HG03135 (cell line): ENCODE results near the gene FGF14.

ENCODE experiments used
- ATAC-seq: cut with Tn5 transposase; IDR thresholded peaks from one replicate; pipeline ENCODE4 v1.9.1; 2021; ENCODE audit warnings: mild to moderate bottlenecking, moderate library complexity; ENCODE audit not compliant: unreplicated experiment

FGF14 gene

GRCh38 chr13:102002287-102002686, 399.6 kb downstream of the FGF14 start:
- no peak for ATAC-seq

DNA sequence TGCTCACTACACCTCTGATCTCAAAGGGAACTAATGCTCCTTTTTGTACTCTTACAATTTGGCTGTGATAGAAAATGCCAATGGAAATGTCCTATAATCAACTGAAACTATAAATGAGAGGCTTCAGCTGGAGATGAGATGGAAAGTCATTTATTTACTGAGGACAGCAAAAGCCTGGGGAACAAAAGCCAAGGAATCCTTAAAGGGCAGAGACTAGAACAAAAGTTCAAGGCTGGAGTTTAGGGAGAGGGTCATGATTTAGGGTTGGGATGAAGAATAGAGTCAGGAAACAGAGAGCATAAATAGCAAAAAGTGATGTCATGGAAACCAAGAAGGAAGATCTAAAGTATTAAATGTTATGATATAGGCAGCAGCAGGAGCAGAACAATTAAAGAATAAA, 401.1 kb downstream of the FGF14 start:
- ATAC-seq, result no peak

DNA sequence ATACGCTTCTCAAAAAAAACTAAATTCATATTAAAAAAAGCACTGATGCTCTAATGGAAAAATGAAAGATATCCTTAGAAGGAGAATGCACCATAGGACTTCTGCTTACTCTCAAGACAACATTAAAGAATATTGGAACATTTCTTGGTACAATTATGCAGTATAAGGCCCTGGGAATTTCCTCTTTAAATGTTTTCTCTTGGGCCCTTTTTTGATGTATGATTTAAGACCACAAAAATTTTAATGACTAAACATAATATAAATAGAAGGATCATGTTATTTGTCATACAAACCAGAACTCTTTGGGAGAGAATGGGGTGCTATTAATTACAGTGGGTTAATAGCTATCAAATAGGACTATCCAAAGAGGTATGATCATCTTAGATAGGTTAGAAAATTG, 403.7 kb downstream of the FGF14 start:
- ATAC-seq, result no peak

- no peak for ATAC-seq
Measured at GRCh38 chr13:101996954-101997353, 404.9 kb downstream of the FGF14 start.

- ATAC-seq, result no peak
Measured at GRCh38 chr13:101989798-101990350, 412.0 kb downstream of the FGF14 start.

GRCh38 chr13:101988140-101988539, 413.7 kb downstream of the FGF14 start:
- ATAC-seq, result no peak

- no peak for ATAC-seq
Measured at GRCh38 chr13:101986316-101986715, 415.5 kb downstream of the FGF14 start.

DNA sequence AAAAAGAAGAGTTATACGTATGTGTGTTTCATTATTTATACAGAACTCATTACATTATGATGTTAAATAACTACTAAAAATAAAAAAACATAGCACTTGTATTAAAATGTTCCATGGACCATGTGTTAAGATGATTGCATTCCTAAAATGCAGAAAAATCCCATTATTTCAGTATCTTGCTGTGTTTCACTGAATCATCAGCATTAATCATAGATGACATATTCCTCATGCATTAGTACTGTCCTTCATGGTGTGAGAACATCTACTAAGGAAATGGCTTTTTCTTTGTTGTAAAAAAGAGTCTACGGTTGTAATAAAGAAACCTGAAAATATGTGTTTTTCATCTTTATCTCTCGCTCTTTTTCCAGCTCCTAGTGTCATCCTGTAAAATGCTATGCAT, 416.5 kb downstream of the FGF14 start:
- ATAC-seq, result no peak

- no peak for ATAC-seq
Measured at GRCh38 chr13:101982903-101983302, 418.9 kb downstream of the FGF14 start.

GRCh38 chr13:101979825-101980224, 422.0 kb downstream of the FGF14 start:
- ATAC-seq, result no peak

GRCh38 chr13:101978552-101979315, 423.1 kb downstream of the FGF14 start:
- ATAC-seq, result no peak

DNA sequence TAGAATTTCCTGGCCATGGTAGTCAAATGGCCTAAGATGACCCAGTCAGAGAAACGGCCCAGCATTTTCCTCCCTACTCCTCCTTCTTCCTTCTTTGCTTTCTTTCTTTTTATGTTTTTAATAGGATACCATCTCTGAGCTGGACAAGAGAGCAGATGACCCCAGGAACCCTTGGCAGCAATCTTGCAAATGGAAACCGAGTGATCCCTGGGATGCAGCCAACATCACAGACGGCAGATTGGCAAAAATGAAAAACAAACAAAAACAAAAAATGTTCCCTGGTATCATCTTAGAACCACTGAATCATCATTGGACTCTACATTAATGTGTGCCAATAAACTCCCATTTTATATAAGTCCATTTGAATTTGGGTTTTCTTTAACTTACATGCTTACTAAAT, 424.4 kb downstream of the FGF14 start:
- ATAC-seq, result no peak

DNA sequence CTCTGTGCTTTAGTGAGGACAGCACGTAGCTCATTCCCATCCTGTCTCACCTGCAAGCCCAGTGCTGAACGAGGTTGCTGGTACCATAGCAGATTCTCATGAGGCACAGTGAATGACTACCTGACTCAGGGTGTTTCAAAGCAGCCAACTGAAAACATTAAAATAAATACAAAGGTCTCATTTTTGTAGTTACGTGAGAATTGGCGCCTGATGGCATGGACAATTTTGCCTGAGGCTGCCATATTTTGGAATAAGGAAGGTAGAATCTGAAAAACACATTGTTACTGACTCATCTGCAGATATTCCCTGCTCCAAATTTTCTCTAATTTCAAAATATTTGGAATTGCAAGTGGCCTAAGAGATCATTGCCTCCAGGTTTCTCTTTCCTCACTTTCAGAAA, 429.7 kb downstream of the FGF14 start:
- no peak for ATAC-seq

- ATAC-seq, result no peak
Measured at GRCh38 chr13:101970341-101970740, 431.5 kb downstream of the FGF14 start.

DNA sequence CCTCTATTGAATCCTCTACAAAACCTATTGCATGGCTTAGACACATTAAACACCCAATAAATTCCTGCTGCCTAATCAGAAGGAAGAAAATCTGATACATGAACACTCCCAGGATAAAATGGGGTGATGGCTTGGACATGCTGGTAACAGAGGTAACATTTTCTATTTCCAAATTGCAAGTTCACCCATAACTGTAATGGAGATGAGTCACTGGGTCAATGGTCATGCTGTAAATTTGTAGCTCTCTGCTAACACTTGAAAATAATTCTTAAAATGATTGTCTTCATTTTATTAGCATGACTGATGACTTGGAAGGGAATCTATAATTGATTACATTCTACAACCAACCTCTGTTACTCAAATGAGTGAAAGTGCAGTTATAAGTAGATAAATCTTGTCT, 434.1 kb downstream of the FGF14 start:
- no peak for ATAC-seq

GRCh38 chr13:101967216-101967615, 434.6 kb downstream of the FGF14 start:
- no peak for ATAC-seq

DNA sequence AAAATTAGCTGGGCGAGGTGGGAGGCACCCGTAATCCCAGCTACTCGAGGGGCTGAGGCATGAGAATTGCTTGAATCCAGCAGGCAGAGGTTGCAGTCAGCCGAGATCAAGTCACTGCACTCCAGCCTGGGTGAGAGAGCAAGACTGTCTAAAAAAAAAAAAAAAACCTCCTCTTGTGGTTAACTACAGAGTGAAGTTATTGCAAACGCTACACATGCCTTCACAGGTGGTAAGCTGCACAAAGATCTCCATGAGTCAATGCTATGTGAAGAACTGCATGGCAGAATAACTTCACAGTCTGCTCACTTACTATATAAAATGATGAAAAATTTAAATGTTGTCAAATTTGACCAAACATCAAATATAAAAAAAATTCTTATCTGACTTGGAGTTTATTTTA, 436.8 kb downstream of the FGF14 start:
- ATAC-seq, result no peak

DNA sequence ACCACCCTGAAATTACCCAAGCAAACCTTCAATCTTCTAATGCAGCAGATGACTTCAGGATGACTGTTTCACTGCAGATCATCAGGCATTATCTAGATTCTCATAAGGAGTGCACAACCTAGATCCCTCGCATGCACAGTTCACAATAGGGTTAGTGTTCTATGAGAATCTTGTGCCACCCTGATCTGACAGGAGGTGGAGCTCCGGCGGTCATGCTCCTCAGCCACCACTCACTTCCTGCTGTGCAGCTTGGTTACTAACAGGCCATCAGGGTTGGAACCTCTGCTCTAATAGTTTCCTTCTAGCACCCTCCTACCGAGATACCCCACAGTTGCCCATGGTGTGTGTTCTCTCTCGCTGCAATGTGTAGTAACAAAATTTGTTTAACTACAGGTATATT, 442.8 kb downstream of the FGF14 start:
- no peak for ATAC-seq

- no peak for ATAC-seq
Measured at GRCh38 chr13:101955764-101956163, 446.1 kb downstream of the FGF14 start.

DNA sequence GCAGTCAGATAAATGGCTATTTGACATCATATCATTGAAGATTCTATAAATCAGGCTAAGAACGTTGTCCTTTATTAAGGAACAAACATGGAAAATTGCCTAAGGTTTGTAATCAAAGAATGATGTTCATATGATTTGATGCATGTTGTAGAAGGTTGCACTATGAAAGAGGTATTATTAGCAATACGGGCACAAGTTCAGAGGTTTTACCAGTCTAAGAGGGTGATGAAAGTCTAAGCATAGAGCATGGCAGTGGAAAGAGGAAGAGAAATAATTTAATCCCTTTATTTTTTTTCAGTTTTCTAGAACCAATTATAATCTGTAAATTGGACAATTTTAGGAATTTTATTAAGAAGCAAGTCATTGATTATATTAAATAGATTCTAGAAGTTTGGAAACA, 450.7 kb downstream of the FGF14 start:
- no peak for ATAC-seq

DNA sequence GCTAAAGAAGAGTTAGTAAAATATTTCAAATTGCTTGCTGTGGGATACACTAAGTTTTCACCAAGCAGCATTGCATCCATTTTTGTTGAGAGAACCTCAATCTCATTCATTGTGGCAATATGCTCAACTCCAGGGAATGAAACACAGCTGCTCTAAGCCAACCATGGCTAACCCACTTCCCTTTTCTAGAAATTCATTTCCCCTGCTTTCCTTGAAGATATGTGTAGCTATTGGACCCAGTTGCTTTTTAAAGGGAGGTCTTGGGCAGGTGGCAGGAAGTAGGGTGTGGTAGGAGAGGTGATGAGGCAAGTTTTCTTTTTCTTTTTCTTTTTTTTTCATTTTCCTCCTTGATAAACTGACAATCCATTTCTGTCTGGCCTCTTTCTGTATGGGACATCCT, 452.2 kb downstream of the FGF14 start:
- ATAC-seq, result no peak

DNA sequence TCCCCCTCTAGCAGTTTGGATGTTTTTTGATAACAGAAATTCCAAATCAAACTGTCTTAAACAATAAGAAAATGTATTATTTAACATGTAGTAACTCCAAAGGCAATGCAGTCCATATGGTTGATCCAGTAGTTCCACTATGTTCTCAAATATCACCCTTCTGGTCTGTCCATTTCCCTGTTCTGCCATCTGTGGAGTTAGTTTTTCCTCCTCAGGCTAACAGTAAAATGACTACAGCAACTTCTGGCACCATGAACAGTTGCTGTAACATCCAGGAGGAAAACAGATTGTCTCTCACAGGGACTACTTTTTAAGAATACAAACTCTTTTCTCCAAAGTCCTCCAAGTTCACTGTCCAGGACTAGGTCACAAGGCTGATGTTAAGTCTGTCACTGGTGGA, 455.4 kb downstream of the FGF14 start:
- no peak for ATAC-seq

GRCh38 chr13:101945435-101945834, 456.4 kb downstream of the FGF14 start:
- no peak for ATAC-seq
